Measurements from ENCODE around the gene F2R. TPM values are rescaled to one million over a fixed set of nuclear protein-coding genes. Genes with fewer than 3 reads are reported as not detected.
"Not testable (repeated sequence)": the region's sequence is repeated elsewhere in the genome, so short reads cannot be mapped to it uniquely, and the experiment has no call there.

Gene F2R
- total RNA-seq, 1 experiment from 2014 or later: 3.6 TPM

- TF ChIP-seq EZH2 (IDR thresholded peaks at IDR 0.05; ENCODE audit: low read depth): no peak
- no peak for TF ChIP-seq CTCF (conservative IDR thresholded peaks at IDR 0.05)
- H2AFZ ChIP-seq: no peak overlapping the region
- ChIA-PET CTCF (no interaction called here), POLR2A (ENCODE audit: unreplicated experiment) (interaction anchor here (0.6 kb wide), 1 partner anchor 104 kb away, joined by 3 read pairs; no protein-coding TSS in a partner anchor)
- H3K79me2 ChIP-seq (ENCODE audit: low read depth): no peaks in the 10 kb centered on the region
- no peaks in the 10 kb centered on the region for H3K36me3 ChIP-seq (ENCODE audit: low read depth)
- H3K9me3 ChIP-seq (ENCODE audit: insufficient read depth, low read depth): no peaks in the 10 kb centered on the region
- intact Hi-C loops (cut with micrococcal nuclease; ENCODE audit: unreplicated experiment): no loop called here
- no peak overlapping the region for H3K4me3 ChIP-seq
- no TSS peak for BruUV-seq (replicated peaks)
- H3K4me2 ChIP-seq: no peak overlapping the region
- H3K27ac ChIP-seq: no peak overlapping the region
- H3K27me3 ChIP-seq (ENCODE audit: insufficient read depth, low read depth): no peaks in the 10 kb centered on the region
- peaks cover 32% of the 10 kb centered on the region for H3K4me1 ChIP-seq (replicated peaks; ENCODE audit: insufficient read depth)
- no peaks in the 10 kb centered on the region for H3K9me2 ChIP-seq (ENCODE audit: insufficient read depth)
- DNase-seq: no peak
- H4K20me1 ChIP-seq (ENCODE audit: insufficient read depth): no peaks in the 10 kb centered on the region
- H3F3A ChIP-seq (ENCODE audit: insufficient read depth, low read depth): peaks cover 9% of the 10 kb centered on the region; the same call in 1 of the 2 replicates
These were observed 41.1 kb downstream of the F2R start for GRCh38 chr5:76757049-76757448.

GRCh38 chr5:76761118-76761517 lies 45.2 kb downstream of the F2R start:
- POLR2A ChIA-PET (ENCODE audit: unreplicated experiment); intact Hi-C loops (cut with micrococcal nuclease; ENCODE audit: unreplicated experiment); DNase-seq; CTCF ChIA-PET; H3K9me3 ChIP-seq (ENCODE audit: insufficient read depth, low read depth); H4K20me1 ChIP-seq (ENCODE audit: insufficient read depth); H3K79me2 ChIP-seq (ENCODE audit: low read depth); H3K4me2 ChIP-seq; H3K9me2 ChIP-seq (ENCODE audit: insufficient read depth); H3F3A ChIP-seq (ENCODE audit: insufficient read depth, low read depth); H3K4me3 ChIP-seq; H3K27me3 ChIP-seq (ENCODE audit: insufficient read depth, low read depth); H3K36me3 ChIP-seq (ENCODE audit: low read depth); H3K27ac ChIP-seq; BruUV-seq (replicated peaks); H2AFZ ChIP-seq: not testable (repeated sequence)
- H3K4me1 ChIP-seq (replicated peaks; ENCODE audit: insufficient read depth): peaks cover 31% of the 10 kb centered on the region

- BruUV-seq (replicated peaks): no TSS peak
- Histone ChIP-seq H3K4me3 (no peak overlapping the region), H3K9me3 (ENCODE audit: insufficient read depth, low read depth) (0 out of 2 replicates have a peak, but pooled peaks cover 7% of the 10 kb centered on the region), H3K27ac (no peak overlapping the region), H3F3A (ENCODE audit: insufficient read depth, low read depth) (peaks cover 9% of the 10 kb centered on the region; the same call in 1 of the 2 replicates), H3K79me2 (ENCODE audit: low read depth) (no peaks in the 10 kb centered on the region), H3K27me3 (ENCODE audit: insufficient read depth, low read depth) (no peaks in the 10 kb centered on the region), H2AFZ (no peak overlapping the region), H3K4me2 (no peak overlapping the region), H3K4me1 (replicated peaks; ENCODE audit: insufficient read depth) (peaks cover 32% of the 10 kb centered on the region), H4K20me1 (ENCODE audit: insufficient read depth) (no peaks in the 10 kb centered on the region), H3K9me2 (ENCODE audit: insufficient read depth) (no peaks in the 10 kb centered on the region), H3K36me3 (ENCODE audit: low read depth) (no peaks in the 10 kb centered on the region)
- intact Hi-C loops (cut with micrococcal nuclease; ENCODE audit: unreplicated experiment): no loop called here
- POLR2A ChIA-PET (ENCODE audit: unreplicated experiment): no interaction called here
- TF ChIP-seq EZH2 (IDR thresholded peaks at IDR 0.05; ENCODE audit: low read depth) (no peak), CTCF (conservative IDR thresholded peaks at IDR 0.05) (no peak)
- CTCF ChIA-PET: no interaction called here
- DNase-seq: no peak
These were observed 46.6 kb downstream of the F2R start for GRCh38 chr5:76762484-76762883.

GRCh38 chr5:76763136-76763535 lies 47.2 kb downstream of the F2R start:
- CTCF ChIA-PET: no interaction called here
- POLR2A ChIA-PET (ENCODE audit: unreplicated experiment): no interaction called here

More at GRCh38 chr5:76763136-76763535, 47.2 kb downstream of the F2R start:
- Histone ChIP-seq H3F3A (ENCODE audit: insufficient read depth, low read depth) (peaks cover 9% of the 10 kb centered on the region; the same call in 1 of the 2 replicates), H2AFZ (no peak overlapping the region), H3K9me2 (ENCODE audit: insufficient read depth) (no peaks in the 10 kb centered on the region), H3K27ac (no peak overlapping the region), H3K4me3 (no peak overlapping the region), H3K27me3 (ENCODE audit: insufficient read depth, low read depth) (no peaks in the 10 kb centered on the region), H3K9me3 (ENCODE audit: insufficient read depth, low read depth) (0 out of 2 replicates have a peak, but pooled peaks cover 7% of the 10 kb centered on the region), H3K4me2 (no peak overlapping the region), H3K4me1 (replicated peaks; ENCODE audit: insufficient read depth) (peaks cover 30% of the 10 kb centered on the region), H4K20me1 (ENCODE audit: insufficient read depth) (no peaks in the 10 kb centered on the region), H3K36me3 (ENCODE audit: low read depth) (no peaks in the 10 kb centered on the region), H3K79me2 (ENCODE audit: low read depth) (no peaks in the 10 kb centered on the region)
- no peak for TF ChIP-seq EZH2 (IDR thresholded peaks at IDR 0.05; ENCODE audit: low read depth)
- no peak for TF ChIP-seq CTCF (conservative IDR thresholded peaks at IDR 0.05)
- intact Hi-C loops (cut with micrococcal nuclease; ENCODE audit: unreplicated experiment): no loop called here
- DNase-seq: no peak
- BruUV-seq (replicated peaks): no TSS peak

Data from PC-9 (cell line).